GM15510 (cell line): ENCODE measurements around the gene HOXD10.

Experiments
- POLR2A ChIP-seq: IDR thresholded peaks from 3 replicates; pipeline ENCODE4 v1.6.1; 2011; ENCODE audit warnings: borderline replicate concordance; ENCODE audit not compliant: insufficient read length; ENCODE audit errors: extremely low read depth

HOXD10 gene

DNA sequence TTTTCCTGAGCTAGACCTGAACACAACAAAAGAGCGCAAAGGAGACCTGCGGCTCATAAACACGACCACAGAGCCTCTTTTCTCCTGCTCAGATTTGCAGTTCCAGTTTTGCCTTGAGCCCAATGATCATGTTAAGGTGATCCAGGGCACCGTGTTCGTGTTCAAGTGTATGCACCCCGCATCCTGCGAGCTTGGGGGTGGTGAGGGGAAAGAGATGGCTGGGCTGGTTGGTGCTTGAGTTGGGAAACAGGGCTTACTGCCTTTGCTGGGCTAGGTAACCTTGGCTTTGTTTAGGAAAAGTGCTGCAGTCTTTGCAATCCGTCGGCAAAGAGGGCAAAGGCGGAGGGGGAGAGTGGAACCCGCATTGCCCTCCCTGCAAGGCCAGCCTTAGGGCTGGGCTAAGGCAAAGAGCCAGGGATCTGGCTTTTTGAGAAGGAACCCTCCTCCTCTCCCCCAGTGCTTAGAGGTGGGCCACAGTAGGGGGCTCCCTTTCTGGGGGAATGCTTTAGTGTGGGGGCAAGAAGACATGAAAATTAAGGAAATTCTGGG, 1.3 kb downstream of the HOXD10 start:
- TF ChIP-seq POLR2A: no peak

DNA sequence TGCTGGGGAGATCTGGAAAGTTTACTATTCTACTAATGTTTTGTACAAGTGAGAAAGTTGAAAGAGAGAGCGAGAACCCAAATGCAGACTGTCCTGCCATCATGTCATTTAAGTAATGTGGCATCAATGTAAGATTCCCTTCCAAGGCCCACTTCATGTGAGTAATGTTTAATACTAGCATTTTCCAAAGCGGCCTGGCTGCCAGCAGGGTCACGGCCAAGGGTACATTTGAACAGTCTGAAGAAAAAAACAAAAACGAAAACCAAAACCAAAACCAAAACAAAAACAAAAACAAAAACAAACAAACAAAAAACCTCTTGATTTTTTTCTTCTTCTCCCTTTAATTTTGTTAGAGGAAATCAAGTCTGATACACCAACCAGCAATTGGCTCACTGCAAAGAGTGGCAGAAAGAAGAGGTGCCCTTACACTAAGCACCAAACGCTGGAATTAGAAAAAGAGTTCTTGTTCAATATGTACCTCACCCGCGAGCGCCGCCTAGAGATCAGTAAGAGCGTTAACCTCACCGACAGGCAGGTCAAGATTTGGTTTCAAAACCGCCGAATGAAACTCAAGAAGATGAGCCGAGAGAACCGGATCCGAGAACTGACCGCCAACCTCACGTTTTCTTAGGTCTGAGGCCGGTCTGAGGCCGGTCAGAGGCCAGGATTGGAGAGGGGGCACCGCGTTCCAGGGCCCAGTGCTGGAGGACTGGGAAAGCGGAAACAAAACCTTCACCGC, 2.2 kb downstream of the HOXD10 start:
- no peak for TF ChIP-seq POLR2A

DNA sequence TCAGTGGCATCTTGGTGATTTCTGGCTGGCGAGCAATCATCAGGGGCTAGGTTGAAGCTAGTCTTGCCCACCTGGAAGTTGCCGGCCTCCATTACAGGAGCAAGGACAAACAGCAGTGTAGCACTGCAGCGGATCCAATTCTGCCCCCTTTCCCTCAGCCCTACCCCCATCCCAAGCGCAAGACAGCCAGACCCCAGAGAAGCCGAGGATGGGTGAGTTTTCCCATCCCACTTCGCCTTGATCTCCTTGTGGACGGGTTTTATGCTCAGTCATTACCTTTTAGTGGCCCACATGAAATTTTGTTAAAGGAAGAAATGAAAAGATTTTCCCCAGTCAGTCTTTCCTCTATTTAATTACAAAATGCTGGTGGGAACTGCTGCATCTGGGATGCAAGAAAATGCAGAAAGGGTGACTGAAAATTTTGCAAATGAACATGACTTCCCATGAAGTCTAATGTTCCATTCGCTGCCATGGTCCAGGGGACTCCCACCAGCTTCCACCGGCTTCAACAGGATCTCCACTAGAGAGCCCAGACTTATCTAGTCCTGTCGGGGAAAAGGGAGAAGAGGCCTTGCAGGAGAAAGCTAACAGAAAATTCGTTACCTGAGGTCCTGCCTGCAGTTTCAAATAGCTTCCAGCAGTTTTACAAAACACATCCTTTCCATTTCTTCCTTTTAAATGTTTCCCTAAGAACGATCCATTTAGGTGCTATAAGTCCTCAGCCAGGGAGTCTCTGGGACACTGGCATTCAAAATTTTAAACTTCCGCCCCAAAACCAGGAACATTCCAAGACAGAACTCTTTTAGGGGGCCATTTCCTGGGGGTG, 4.0 kb downstream of the HOXD10 start:
- no peak for TF ChIP-seq POLR2A

DNA sequence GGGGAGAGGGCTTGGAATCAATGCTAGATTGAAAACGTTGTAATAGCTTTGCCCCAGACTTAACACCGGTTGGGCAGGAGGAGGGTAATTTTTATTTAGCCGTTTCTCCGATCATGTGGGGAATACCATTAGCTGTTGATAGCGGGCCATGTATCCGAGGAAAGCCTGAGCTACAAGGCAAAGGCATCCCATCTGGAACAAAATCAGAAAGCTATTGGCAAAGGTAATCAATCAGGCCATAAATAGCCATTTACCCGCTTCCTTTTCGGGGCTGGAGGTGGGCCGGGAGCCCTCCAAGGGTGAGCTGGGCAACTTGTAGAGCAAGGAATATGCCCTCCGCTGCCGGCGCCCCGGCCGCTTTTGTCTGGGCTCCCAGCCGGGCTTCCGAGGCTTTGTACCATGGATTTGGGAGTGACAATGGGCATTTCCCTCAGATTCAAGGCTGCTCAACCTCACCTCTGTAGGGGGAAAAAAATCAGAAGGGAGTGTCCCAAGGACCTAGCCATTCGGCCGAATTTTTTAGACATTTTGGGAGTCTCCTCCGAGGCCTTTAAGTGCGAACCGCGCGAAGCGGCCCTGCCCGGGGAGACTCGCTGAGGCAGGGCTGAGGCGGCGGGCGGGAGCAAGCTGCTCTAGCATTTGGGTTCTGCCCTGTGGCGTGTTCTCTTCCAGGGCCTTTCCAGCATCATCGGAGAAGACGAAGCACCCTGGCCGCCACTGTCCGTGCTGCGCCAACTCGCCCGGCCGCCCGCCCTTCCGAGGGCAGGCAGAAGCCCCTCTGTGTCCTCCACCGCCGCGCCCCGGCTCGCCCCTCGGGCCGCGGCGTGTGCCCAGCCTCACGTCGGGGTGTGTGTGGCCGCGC, 4.8 kb downstream of the HOXD10 start:
- TF ChIP-seq POLR2A: no peak

DNA sequence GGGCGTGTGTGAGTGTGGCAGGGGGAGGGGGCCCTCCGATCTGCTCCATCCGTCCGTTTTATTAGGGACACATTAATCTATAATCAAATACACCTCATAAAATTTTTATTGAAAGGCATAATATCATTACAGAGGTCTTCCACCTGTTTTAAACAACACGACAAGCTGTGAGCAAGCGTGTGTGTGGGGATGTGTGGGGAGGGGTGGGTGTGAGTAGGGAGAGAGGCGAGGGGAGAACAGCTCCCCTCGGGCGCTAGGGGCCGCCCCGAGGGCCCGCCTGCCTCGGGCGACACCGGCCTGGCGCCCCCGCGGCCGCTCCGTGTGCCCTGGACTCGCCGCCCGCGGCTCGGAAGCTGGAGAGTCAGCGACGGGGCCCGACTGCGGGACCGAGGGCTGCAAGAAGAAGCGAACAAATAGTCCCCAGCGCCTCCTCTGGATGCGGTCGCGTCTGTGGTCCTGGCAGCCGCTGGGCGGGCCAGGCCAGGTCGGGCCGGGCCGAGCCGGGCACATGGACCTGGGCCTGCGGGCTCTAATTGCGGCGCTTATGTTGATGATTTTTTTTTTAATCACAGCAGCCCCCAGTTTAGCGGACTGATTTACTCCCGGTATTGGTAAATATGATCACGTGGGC, 5.6 kb downstream of the HOXD10 start:
- no peak for TF ChIP-seq POLR2A

DNA sequence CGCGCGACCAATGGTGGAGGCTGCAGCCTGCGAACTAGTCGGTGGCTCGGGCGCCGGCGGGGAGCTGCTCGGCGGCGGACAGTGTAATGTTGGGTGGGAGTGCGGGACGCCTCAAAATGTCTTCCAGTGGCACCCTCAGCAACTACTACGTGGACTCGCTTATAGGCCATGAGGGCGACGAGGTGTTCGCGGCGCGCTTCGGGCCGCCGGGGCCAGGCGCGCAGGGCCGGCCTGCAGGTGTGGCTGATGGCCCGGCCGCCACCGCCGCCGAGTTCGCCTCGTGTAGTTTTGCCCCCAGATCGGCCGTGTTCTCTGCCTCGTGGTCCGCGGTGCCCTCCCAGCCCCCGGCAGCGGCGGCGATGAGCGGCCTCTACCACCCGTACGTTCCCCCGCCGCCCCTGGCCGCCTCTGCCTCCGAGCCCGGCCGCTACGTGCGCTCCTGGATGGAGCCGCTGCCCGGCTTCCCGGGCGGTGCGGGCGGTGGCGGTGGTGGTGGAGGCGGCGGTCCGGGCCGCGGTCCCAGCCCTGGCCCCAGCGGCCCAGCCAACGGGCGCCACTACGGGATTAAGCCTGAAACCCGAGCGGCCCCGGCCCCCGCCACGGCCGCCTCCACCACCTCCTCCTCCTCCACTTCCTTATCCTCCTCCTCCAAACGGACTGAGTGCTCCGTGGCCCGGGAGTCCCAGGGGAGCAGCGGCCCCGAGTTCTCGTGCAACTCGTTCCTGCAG, 6.3 kb downstream of the HOXD10 start, which contains the start of gene HOXD9:
HOXD9 (plus strand) TSS at position 37 of the 728 bp plus-strand sequence; CDS start at position 87, 50 bp downstream.
- TF ChIP-seq POLR2A: no peak

DNA sequence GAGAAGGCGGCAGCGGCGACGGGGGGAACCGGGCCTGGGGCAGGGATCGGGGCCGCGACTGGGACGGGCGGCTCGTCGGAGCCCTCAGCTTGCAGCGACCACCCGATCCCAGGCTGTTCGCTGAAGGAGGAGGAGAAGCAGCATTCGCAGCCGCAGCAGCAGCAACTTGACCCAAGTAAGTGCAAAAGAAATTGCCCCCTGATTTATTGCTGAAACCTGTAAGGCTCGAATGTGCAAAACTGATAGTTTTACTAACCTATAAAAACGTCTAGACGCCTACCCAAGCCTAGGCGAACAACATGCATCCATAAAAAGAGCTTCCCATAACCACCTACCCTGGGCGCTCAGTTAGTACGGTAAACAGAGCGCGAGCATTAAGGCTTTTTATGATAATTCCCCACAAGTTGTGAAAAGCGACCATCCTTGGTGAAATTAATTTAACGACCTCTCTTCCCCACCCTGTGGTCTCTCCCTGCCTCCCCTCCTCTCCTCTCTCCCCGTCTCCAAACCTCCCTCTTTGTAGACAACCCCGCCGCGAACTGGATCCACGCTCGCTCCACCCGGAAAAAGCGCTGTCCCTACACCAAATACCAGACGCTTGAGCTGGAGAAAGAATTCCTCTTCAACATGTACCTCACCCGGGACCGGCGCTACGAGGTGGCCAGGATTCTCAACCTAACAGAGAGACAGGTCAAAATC, 7.0 kb downstream of the HOXD10 start:
- no peak for TF ChIP-seq POLR2A

DNA sequence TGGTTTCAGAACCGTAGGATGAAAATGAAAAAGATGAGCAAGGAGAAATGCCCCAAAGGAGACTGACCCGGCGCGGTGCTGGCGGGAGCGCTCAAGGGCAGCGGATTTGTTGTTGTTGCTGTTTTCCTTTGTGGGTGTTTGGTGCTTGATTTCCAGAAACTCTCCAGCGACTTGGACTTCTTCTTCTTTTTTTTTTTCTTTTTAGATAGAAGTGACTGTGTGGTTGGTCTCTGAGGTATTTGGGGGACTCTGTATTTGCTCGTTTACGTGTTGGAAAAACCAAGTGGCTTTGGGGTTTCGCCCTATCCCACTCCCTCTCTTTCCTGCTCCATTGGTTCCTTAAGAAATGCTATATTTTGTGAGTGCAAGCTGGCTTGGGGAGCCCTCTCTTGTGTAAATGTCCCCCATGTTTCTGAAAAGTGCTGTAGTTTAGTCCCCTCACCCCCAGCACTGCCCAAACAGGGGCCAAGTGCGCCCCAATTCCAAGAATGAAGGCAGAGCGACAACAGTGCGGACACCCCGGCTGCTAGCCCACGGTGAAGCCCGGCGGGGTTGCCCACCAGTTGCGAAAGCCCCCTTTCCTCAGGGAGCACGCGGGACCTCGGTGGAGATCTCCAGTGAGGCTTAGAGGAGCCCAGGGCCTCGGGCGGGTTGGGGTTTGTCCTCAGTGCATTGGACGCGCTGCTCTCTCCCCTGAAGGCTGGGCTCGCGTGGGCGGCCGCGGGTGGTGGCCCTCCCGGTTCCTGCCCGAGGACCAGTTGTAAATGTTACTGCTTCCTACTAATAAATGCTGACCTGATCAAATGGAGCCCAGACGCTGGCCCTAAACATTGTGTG, 7.8 kb downstream of the HOXD10 start:
- no peak for TF ChIP-seq POLR2A

DNA sequence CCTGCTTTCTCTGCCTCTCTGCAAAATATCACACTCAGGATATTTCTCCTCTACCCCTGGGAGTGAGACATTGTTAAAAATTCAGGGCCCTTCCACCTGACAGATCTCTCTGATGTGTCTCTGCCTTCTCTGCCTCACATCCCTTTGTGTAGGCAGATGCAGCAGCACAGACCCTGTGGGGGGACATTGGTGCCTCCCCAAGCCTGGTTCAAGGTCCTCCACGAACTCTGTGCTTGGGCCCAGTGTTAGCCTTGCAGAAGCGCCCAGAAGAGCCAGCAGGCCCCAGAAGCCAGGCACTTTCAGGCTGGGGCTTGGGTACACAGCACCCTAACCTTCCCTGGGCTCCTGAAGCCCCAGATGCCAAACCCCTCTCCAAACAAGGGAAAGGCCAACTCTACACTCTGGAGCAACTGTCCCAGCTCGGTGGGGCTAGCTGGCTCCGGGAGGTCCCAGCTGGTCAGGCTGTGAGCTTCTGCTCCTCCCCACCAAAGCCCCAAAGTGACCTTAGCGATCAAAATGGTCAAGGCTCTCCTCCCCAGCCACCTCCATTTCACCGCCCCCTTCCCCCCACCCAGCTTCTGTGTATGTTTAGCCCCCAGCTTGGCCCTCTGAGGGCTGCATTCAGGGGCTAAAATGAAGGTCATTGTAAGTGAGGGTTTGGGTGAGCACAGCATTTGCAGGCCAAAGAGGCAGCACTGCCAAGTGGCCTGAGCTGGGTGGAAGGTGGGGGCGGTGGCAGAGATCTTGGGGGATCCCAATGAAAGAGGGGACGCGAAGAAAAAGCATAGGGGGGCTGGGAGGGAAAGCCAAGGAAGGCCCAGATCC, 8.6 kb downstream of the HOXD10 start:
- TF ChIP-seq POLR2A: no peak

DNA sequence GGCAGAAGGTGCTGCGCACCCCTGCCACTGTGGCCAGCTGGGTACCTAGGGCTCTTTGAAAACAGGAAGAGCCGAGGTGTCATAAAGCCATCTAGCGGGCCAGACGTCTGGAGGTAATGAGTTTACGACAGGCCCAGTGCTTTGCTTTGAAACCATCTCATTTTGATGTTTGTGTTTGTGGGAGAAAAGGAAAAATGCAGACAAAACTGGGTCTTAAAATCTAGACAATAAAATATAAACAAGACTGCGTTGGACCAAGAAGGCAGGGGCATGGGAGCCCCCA, 9.1 kb downstream of the HOXD10 start:
- no peak for TF ChIP-seq POLR2A

DNA sequence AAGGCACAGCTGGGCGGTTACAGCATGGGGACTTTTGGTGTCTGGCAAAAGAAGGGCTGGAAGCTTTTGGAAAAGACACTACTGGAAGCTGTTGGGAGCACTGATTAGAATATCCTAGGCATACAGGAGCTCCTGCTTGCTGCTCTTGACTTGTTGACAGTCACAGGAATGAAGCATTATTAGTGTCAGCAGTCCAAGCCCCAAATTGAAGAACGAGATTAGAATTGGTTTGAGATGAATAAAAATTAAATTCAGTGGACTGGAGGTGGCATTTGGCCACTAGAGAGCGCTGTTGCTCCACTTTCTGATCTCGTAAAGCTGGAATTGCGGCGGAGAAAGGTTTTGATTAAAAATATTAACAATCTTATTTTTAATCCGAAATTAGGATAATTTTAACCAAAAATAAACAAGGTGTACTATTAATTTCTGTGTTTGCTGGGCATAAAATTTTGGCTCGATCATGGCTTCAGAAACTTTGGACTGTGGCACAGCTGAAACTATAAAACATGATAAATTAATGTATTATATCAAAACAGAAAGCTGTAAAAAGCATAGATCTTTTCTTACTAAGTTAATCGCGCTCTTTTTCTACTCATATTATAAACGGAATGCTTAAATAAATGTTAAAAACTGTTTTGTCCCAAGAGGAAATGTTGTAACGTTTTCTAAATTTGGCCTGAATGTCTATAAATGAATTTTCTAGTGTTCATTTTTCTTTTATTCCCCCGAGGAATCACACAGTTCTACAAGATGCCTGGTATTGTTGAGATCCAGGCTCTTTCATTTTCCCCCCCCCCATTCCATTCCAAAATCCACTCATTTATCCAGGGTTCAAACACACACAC, 10.6 kb downstream of the HOXD10 start:
- TF ChIP-seq POLR2A: no peak
